Stimulated activated naive CD4-positive, alpha-beta T cell (primary cell): ENCODE results near the gene ZNF580.

Experiments used
- DNase-seq, 6 experiments: peaks; one replicate each; lab custom pipeline; 2025; lab: John Stamatoyannopoulos, UW

ZNF580 gene

DNA sequence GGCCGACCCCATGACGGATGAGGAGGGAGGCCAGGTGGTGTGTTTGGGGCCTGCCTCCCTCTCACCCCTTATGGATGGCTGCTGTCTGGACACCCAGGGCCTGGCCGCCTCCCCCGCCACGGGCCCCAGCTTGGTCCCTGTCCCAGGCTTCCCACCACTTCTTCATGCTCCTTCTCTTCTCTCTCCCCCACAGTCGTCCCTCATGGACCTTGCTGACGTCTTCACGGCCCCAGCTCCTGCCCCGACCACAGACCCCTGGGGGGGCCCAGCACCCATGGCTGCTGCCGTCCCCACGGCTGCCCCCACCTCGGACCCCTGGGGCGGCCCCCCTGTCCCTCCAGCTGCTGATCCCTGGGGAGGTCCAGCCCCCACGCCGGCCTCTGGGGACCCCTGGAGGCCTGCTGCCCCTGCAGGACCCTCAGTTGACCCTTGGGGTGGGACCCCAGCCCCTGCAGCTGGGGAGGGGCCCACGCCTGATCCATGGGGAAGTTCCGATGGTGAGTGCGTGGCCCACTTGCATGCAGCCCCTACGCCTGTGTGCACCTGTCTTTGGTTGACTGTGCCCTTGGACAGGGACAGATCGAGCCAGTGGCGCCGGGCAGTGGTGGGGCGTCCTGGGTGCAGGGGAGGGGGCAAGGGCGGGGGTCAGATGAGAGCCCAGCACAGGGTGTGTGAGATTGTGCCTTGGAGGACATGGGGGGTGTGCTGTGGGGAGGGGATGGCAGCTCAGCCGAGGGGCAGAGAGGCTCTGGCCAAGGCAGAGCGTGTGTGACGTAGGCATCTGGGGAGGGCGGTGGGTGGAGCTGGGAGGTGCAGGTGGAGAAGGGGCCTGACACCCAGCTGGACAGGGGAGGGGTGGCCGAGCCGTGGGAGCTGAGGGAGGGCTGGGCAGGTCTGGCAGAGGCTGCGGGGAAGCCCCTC, 51.0 kb downstream of the ZNF580 start:
- no peak for DNase-seq

GRCh38 chr19:55692681-55693081, 51.9 kb downstream of the ZNF580 start:
- DNase-seq = no peak
